D341Med (cell line): Measurements from ENCODE around the gene PRKCA.
"Not testable (repeated sequence)": the region's sequence is repeated elsewhere in the genome, so short reads cannot be mapped to it uniquely, and the experiment has no call there.

ENCODE experiments used
- DNase-seq: peaks from one replicate; pipeline ENCODE4 v3.0.0; 2012; ENCODE audit warnings: low spot score

Gene PRKCA

DNA sequence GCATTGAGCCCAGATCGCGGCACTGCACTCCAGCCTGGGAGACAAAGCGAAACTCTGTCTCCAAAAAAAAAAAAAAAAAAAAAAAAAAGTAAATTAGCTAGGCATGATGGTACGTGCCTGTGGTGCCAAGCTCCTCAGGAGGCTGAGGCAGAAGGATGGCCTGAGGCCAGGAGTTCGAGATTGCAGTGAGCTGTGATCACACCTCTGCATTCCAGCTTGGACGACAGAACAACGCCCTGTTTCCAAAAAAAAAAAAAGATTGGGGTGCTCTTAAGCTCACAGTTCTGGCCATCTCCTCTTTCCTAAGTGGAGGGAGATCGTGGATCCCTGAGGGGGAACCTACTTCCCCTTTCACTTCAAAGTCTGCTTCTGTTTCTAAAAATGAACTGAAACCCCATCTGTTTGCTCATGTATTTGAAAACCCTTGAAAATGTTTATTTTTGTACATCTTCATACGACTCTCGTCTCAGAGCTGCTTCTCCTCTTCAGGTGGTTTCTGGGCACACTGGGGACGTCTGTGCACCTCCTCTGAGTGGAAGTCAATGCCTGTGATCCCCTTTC is 138.8 kb downstream of the PRKCA start:
- DNase-seq, result no peak

DNA sequence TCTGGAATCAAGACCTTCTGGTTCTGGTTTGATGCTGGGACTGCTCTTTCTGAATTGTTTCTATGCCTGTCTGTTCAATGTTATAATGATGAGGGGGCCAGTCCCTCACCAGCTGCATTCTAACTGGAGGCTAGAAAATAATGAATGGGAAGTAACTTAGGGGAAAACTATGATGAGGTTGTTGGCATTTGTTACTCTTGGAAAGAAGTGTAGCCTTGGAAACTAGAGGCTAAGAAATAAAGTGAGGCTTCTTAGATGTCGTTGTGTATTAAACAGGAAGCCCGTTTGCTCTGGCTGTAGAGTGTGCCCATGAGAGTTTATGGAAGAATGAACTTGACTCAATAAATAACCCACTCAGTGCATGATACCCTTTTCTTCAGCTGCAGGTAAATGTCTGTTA is 140.8 kb downstream of the PRKCA start:
- no peak for DNase-seq

DNA sequence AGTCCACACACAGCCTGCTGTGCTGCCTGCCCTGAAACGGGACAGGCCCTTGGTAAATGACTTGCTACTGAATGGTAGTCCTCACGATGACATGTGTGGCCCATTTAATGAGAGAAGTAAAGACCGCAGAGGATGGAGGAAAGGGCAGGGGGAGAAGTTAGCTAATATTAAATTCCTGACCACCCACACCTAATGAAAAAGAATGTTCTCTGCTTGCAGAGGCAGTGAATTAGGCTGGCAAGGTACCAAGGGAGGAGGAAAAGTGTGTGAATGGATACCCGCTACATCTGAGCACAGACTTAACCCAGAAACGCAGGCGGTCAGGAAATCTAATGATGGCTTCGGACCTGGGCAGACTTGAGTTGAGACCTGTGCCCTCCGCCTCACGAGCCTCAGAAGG is 141.2 kb downstream of the PRKCA start:
- DNase-seq, result no peak

DNA sequence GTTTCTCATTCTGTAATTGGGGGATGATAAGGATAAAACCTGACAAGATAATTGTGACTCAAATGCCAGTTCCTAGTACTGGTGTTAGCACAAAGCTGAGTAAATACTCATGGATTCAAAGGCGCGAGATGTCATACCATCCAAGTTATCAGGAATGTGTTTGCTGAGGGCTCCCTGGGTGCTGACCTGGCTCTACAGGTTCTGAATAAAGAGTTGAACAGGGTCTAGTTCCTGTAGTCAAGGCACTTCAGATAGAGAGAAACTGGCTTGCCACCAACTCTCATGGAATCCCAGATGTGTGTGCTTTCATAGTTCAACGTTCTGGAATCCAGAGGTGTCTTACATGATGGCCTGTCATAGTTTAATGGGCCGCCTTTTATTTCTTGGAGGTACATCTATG is 141.6 kb downstream of the PRKCA start:
- no peak for DNase-seq

DNA sequence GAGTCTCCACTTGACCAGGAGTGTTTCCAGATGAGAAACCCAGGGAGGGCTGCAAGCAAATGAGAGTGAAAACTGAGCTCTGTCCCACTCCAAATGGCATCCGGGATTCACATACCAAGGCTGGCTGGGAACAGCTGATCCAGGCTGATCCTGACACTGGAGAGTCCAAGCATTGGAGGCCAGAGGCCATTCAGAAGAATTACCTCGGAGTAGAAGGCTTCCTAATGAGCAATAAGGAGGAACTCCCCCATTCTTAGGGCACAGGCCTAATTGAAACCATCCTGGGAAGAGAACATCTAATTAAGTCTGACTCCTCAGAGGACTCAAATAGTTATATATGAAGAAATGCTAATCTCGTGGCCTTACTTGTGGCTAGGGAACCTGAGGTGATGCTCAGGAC is 142.8 kb downstream of the PRKCA start:
- no peak for DNase-seq

DNA sequence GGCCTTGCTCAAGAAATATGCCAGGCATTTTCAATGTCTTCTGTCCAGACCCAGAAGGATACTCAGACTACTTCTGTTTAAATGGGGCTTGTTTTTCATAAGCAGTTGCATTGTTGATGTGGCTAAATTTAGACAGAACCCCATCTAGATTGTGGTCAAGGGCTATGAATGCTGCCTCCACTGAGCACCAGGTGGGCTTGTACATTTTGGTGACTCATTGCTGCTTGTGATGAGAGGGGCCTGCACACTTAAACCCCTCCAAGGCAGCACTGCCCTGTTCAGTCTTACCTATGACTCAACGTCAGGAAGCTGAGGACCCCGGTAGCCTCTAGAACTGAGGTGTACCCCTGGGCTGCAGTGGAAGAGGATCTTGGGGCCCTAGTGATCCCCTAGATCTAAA is 144.0 kb downstream of the PRKCA start:
- no peak for DNase-seq

DNA sequence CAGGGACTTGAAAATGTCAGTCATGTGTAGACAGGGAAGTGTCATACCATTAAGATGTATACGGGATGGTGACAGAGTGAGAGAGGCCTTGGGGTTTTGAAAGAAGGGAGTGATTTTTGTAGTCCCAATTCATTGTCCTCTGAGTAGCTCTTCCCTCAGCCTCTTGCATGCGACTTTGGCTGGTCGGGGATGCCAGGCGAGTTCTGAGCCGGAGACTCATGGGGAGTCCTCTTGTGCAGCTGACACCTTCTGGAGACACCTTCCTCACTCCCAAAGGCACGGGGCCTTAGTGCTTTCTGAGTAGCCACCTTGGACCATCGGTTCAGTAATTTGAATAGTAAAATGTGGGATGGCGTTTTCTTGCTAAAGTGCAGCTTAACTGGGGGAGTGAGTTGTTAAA is 144.7 kb downstream of the PRKCA start:
- no peak for DNase-seq

DNA sequence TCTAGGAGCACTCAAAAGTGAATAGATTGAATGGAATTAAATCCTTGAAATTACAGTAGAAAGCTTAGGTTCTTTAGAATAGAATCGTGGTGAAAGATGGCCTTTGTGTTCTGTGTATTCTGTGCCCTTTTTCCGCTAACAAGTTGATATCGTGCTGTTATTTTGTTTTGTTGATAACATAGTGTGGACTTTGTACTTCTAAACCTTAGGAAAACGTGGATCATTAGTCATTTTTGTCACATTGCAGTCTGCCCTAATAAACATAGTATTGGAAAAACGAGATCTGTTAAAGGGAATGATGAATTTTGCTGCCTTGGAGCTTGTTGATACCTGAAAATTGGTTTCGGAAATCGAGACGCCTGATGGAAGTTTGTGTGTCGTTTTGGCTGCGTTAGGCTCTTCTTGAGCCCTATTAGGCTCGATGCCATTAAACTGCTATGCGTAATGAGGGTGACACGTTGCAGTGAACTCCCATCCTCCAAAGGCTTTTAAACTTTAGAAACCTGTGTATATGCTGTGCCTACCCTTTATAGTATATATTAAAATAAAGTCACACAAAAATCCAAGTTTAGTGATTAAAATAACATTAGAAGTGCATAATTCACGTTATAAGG is 145.7 kb downstream of the PRKCA start:
- no peak for DNase-seq

DNA sequence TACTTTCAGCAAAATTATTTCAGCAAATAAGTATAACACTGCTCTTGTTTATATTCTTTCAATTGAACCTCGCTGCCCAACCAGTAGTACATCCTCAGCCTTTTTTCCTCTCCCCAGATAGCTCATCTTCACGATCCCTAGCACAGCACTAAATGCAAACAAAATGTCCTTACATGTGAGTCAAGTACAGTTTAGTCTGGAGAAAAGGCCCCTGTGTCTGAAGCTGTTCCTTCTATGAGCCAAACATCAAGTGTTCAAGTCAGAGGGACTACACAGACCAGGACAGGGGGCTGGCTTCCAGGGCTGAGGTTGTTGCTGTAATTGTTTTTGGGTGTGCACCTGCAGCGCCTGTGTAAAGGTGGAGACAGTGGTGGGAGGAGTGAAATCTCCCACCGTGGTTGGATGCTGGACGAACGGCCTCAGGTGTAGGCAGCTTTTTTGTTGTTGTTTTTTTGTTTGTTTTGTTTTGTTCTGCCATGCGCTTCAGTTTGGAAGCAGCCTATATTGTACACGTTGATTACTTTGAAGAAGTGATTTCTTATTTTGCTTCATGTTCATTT is 147.1 kb downstream of the PRKCA start:
- no peak for DNase-seq

DNA sequence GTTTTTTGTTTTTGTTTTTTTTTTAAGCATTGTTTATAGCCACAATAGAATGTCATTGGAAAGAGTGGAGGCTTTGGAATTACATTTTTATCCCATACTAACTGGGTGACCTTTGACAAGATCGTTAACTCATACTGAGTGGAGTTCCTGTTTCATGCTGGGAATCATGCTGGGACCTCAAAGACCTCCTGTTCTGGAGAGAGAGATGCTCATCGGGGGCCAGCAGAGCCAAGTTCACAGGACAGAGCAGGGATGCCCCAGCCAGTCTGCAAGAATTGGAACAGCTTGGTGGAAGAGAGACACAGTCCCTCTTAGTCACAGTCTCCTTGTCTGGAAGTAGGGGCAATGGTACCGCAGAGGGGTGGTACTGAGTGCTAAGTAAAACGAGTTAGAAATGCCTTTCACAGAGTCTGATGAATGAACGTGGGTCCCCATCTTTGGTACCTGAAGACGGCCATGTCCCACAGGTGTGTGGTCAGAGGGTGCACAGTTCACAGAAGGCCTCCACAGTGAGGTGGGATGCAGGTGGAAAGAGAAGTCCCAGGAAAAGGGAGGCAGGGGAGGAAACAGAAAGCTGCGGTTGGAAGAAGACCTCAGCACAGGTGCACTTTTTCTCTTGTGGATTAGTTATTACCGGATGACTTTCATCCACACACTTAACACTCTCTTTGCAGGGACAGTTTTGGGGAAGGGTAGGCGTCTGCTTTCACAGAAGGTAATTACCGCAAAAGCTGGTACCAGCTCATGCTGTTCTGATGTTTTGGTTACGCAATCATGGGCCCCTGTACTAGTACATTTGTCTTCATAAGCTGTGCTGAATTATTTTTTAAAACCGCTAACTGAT is 147.8 kb downstream of the PRKCA start:
- DNase-seq, result no peak

DNA sequence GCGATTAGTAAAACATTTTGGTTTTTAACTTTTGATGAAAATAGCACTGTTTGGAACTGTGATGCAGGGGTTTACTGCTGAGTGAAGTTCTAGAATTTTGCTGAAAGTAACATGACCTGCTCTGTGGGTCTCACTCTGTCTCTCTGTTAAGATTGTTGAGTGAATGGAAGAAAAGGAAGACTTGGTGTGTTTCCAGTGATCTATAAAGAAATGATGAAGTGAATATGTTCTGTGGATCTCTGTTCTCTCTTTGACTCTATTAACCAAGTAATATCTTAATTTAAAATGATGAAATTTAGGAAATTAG is 148.4 kb downstream of the PRKCA start:
- no peak for DNase-seq

DNA sequence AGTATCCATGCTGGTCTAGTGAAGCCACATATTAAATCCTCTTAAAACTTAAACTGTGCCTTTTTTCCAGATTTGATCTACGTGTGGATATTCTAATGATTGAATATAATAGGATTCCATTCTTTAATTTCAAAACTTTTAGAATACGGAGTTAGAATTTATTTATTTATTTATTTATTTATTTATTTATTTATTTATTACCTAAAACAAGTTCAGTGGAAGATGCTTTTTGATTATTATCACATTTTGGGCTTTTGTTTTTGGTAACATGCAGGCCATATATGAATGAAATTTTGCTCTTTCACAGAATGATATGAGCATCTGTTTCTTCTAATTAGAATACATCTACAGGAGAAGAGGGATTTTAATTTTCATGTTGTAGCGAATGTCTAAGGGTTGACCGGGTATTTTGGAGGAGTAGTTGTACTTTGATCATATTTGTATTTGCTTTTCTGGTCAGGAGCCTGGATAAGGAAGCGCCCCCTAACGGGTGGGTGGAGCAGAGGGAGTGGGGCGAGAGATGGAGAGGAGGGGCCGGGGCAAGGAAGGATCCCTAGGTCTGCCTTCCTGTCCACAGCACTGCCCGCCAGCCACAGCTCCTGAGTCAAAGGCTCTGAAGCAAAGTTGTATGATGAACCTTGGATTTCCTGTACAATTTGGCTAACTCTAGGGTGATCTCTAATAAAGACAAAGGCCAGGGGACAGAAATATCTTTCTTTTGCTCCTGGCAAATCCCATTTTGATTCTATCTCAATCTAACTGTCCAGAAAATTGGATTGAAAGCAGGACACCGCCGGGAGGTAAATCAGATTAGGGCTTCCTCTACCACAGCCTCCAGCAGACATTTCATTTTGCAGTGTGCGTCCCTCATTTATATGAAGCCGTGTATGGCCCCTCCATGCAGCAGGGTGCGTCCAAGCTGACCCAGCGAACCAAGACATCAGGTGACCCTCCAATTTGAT is 149.1 kb downstream of the PRKCA start:
- DNase-seq, result peak; percentile 68

DNA sequence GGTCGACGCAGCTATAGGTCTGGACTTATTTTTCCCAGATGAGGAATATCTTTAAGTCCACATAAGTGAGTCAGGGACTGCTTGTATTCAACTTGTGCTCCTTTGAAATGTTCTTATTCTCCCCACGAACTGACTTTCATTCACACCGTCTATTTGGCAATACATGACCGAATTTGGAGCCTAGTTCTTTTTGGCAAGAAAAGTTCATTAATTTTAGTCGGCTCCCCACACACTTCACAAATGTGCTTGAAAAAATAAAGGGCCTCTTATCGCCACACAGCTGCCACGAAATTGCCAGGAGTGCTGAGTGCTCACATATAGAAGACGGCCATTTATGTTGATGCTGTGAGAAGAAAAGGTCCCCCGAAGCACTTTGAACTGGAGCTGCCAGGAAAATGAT is 152.6 kb downstream of the PRKCA start:
- no peak for DNase-seq

DNA sequence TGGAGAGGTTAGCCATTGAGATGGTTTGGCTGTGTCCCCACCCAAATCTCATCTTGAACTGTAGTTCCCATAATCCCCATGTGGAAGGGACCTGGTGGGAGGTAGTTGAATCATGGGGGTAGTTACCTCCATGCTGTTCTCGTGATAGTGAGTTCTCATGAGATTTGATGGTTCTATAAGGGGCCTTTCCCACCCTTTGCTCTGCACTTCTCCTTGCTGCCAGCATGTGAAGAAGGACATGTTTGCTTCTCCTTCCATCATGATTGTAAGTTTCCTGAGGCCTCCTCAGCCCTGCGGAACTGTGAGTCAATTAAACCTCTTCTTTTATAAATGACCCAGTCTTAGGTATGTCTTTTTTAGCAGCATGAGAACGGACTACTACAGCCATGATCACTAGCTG is 155.1 kb downstream of the PRKCA start:
- not testable (repeated sequence) for DNase-seq

DNA sequence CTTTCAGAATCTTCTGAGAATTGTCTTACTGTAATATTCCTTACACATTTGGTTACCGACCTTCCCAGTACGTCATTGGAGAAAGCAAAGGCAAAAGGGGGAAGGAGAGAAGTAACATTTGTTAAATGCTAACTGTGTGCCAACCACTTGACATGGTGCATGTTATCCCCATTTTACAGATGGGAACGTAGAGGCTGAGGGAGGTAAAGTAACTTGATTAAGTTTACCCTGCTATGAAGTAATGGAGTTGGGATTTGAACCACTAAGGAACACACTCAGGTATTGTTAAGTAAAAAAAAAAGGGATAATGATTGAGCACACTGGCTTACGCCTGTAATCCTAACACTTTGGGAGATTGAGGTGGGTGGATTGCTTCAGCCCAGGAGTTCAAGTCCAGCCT is 156.4 kb downstream of the PRKCA start:
- no peak for DNase-seq

DNA sequence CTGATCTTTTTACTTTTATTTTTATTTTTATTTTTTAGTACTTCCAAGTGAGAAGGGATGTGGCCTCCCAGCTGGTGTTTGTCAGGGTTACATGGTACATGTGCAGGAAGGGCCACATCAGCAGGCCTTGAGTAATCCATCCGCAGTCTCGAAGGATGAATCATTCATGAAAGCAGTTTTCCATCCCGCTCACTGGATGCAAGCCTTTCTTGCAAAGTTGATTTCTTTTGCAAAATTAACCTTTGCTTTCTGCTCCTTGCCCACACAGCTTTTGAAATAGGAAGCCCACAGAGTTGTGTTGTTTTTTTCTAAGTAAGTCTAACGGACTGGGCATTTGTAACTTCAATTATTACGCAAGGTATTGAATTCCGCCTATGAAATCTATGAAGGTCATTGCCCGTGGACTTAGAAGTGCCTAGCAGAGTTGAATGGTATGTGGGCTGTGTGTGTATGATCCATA is 157.4 kb downstream of the PRKCA start:
- DNase-seq, result no peak

DNA sequence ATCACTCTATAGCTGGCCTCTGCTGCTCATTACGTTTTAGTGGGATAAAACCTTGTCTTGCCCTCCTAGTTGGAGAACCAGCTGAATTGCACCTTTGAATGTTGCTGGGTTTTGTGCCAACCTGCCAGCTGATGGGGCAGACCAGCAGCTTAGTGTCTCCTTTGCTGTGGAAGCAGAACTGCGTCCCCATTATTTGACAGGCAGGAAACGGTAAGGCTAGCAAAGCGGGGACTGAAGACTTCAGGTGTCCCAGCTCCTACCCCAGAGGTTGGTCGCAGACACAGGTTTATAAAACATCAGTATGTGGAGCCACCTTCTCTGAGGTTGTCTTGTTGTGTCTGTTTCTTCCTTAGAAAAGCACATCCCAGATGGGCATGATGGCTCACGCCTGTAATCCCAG is 158.1 kb downstream of the PRKCA start:
- DNase-seq, result no peak

DNA sequence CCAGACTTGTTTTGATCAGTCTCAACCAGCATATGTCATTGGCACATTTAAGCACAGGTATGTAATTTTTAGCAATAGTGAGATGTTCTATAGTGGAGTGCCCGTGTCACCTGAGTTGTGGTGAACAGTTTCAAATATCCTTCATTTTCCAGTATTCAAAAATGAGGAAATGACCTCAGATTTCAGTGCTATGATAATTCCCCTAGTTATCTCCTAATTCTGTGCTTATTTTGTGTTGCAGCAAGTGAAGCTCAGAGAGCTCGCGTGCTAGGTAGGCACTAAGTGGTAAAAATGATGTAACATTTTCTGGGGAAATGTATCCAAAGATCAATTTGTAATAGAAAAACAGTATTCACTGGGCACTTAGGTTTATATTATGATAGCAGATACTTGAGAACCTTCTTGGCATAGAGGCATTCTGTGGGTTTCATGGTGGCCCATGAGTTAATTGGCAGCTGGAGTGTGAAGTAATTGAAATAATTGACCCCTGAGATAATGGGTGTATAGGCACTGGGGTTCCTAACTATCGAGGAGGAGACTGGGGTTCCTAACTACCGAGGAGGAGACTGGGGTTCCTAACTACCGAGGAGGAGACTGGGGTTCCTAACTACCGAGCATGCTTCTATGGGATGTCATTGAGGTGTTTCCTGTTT is 159.1 kb downstream of the PRKCA start:
- no peak for DNase-seq

DNA sequence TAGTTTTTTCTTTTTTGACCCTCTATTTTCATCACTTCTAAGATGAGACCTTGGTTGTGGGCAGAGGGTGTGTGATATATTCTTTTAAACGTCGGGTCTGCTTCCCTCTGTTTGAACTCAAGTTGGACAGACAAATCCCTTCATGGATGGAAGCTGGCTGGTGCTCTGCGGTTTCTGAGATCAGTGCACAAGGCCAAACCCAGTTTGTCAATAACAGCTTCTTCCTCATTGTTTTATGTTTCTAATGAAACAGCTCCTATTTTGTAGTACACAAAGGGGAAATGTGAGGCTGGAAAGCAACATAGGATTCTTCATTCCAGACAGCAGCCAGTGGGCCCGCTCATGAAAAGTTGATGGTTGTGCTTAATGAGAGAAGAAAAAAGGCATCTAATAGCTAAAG is 159.6 kb downstream of the PRKCA start:
- DNase-seq, result no peak

DNA sequence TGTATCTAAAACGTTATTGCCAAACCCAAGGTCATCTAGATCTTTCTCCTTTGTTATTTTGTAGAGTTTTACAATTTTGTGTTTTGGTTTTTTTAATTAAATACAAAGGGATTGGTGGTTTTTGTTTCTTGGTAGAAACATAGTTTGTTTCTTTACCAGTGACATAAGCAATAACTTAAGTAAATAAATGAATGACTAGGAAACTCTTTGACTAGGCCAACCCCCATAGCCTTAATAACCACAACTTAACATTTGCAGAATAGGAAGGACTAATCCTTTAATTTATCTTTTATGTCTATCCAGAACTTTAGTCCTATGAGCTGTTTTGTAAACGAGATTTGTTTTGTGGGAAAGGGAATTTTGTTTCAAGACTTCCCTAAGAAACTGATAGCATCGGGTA is 162.5 kb downstream of the PRKCA start:
- no peak for DNase-seq

DNA sequence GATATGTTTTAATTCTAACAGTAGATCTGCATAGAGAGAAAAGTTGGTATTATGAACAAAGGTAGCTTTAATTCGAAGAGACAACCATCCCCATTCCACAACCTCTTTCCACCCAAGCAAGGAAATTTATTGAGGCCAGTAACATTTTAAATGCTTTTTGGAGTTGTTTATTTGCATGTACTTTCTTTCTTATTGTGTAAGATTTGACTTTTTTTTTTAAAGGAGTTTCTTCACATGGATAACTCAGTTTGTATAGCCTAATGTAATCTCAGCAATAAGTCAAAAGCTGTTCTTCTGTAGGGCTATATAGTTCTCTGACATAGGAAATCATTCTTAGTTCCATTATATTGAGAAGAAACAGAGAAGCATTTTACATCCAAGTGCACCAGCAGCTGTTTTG is 163.3 kb downstream of the PRKCA start:
- DNase-seq, result no peak
